HG02678 (cell line): Measurements from ENCODE around the gene LRP1B.

Experiments
- ATAC-seq: cut with Tn5 transposase; IDR thresholded peaks from one replicate; pipeline ENCODE4 v1.9.1; 2021; ENCODE audit warnings: mild to moderate bottlenecking, moderate library complexity; ENCODE audit not compliant: unreplicated experiment

The LRP1B gene

GRCh38 chr2:141959941-141960340 lies 170.9 kb downstream of the LRP1B start:
- no peak for ATAC-seq

- ATAC-seq, result no peak
Observed at GRCh38 chr2:141959016-141959415, 171.8 kb downstream of the LRP1B start.

GRCh38 chr2:141957827-141958450 lies 172.9 kb downstream of the LRP1B start:
- no peak for ATAC-seq

- no peak for ATAC-seq
Observed at GRCh38 chr2:141957321-141957720, 173.5 kb downstream of the LRP1B start.

- ATAC-seq, result no peak
Observed at GRCh38 chr2:141947396-141948114, 183.3 kb downstream of the LRP1B start.

- ATAC-seq, result no peak
Observed at GRCh38 chr2:141946016-141946415, 184.8 kb downstream of the LRP1B start.

- ATAC-seq, result no peak
Observed at GRCh38 chr2:141943918-141944317, 186.9 kb downstream of the LRP1B start.

GRCh38 chr2:141942006-141942789 lies 188.6 kb downstream of the LRP1B start:
- ATAC-seq, result no peak

GRCh38 chr2:141941210-141941714 lies 189.6 kb downstream of the LRP1B start:
- ATAC-seq, result no peak

- no peak for ATAC-seq
Observed at GRCh38 chr2:141940709-141941108, 190.1 kb downstream of the LRP1B start.

- no peak for ATAC-seq
Observed at GRCh38 chr2:141933226-141933625, 197.6 kb downstream of the LRP1B start.

GRCh38 chr2:141932261-141932660 lies 198.6 kb downstream of the LRP1B start:
- no peak for ATAC-seq

- ATAC-seq, result no peak
Observed at GRCh38 chr2:141931797-141932196, 199.0 kb downstream of the LRP1B start.

GRCh38 chr2:141930803-141931202 lies 200.0 kb downstream of the LRP1B start:
- ATAC-seq, result no peak

GRCh38 chr2:141929331-141930252 lies 201.2 kb downstream of the LRP1B start:
- ATAC-seq, result no peak

GRCh38 chr2:141928476-141928875 lies 202.3 kb downstream of the LRP1B start:
- ATAC-seq, result no peak

GRCh38 chr2:141927536-141927935 lies 203.3 kb downstream of the LRP1B start:
- no peak for ATAC-seq

- ATAC-seq, result no peak
Observed at GRCh38 chr2:141925511-141925910, 205.3 kb downstream of the LRP1B start.

- ATAC-seq, result no peak
Observed at GRCh38 chr2:141923657-141924056, 207.2 kb downstream of the LRP1B start.

GRCh38 chr2:141911485-141912066 lies 219.2 kb downstream of the LRP1B start:
- peak; percentile 81 for ATAC-seq
